Left lung (tissue), 14 donors: ENCODE measurements around the gene CDH2. TPM values are rescaled to one million over a fixed set of nuclear protein-coding genes. Genes with fewer than 3 reads are reported as not detected.

Experiments used
- ATAC-seq: fragments of 200-7000 bp; cut with Tn5 transposase; one replicate; pipeline ENCODE4 v1.9.1; 2020; ENCODE audit warnings: moderate library complexity
- DNase-seq, 4 donors: peaks; one replicate each; pipeline ENCODE4 v3.0.0-alpha.2; 2013 to 2020
- H3K27ac ChIP-seq, 2 donors: fragments of 200-600 bp; sonication (generic) in 1 of 2; one replicate each; pipeline versions ENCODE4 v1.5.0 to v1.8.0; 2020 to 2021
- H3K27me3 ChIP-seq, 2 donors: fragments of 200-600 bp; sonication (generic) in 1 of 2; one replicate each; pipeline versions ENCODE4 v1.5.0 to v1.8.0; 2020 to 2021
- H3K36me3 ChIP-seq, 2 donors: fragments of 200-600 bp; sonication (generic) in 1 of 2; one replicate each; pipeline versions ENCODE4 v1.5.0 to v1.8.0; 2020 to 2021
- H3K4me1 ChIP-seq, 2 donors: fragments of 200-600 bp; one replicate each; pipeline ENCODE4 v1.8.0; 2021
- H3K4me3 ChIP-seq, 2 donors: fragments of 200-600 bp; sonication (generic) in 1 of 2; one replicate each; pipeline versions ENCODE4 v1.5.0 to v1.8.0; 2020 to 2021; ENCODE audit warnings: mild to moderate bottlenecking in 1 of 2
- H3K9me3 ChIP-seq, 2 donors: fragments of 200-600 bp; sonication (generic) in 1 of 2; one replicate each; pipeline versions ENCODE4 v1.5.0 to v1.8.0; 2020 to 2021
- intact Hi-C, 2 donors: fragments of 100-400 bp; cut with DNase I; formaldehyde crosslinking; loops; one replicate each; pipeline versions ENCODE4 v1.11.2 to v1.14.2; 2022
- long read RNA-seq, 12 donors: library from polyadenylated mRNA in 2 of 12; unstranded in 2 of 12; transcript quantifications; one replicate each; pipeline ENCODE4 v2.0.0 and lab custom pipeline, GENCODE V29; 2019 to 2026
- polyA plus RNA-seq, 6 donors: library from polyadenylated mRNA; unstranded; fragments of 120-200 nt; gene quantifications; one replicate each; pipeline ENCODE4 v1.2.1, GENCODE V29; 2013; ENCODE audit not compliant: insufficient read length in 6 of 6
- total RNA-seq, 2 donors: library from RNA; stranded (reverse); fragmentation: NEBNext Ultra II Directional; extraction: Animal tissue kit (Norgen Biotek cat#: 25700); gene quantifications; one replicate each; pipeline ENCODE4 v1.2.1, GENCODE V29; 2021
- TF ChIP-seq, protein P1 (sequence below), 2 donors: fragments of 200-600 bp; sonication (generic) in 1 of 2; IDR thresholded peaks; one replicate each; pipeline versions ENCODE4 v1.5.0 to v1.8.0; 2021; ENCODE audit warnings: antibody characterized with exemption in 2 of 2
- donor health status: DM: no; HTN: yes; CAD: no.
- donor health status: DM: no; HTN: no; CAD: no.

CDH2 gene
- total RNA-seq (10 to 100 TPM in 1 of 2 donors, 1 to 10 TPM in 1; 1.6 to 15.0 TPM), polyA plus RNA-seq (1 to 10 TPM; 5.6 to 9.5 (median 7.0) TPM)
- long read RNA-seq, donor 1 = 0 reads
- long read RNA-seq, donor 2 = 0 reads
- long read RNA-seq, donor 3, full-length matches to known transcripts = 1 of 1 reads
- long read RNA-seq, donor 3, partial matches to known transcripts = 0 of 1 reads
- long read RNA-seq, donor 3, other reads (novel, unspliced or antisense) = 0 of 1 reads
- long read RNA-seq, donor 4 = 0 reads
- long read RNA-seq, donor 5 = 0 reads
- long read RNA-seq, donor 6 = 0 reads
- long read RNA-seq, donor 7, full-length matches to known transcripts = 1 of 1 reads
- long read RNA-seq, donor 7, partial matches to known transcripts = 0 of 1 reads
- long read RNA-seq, donor 7, other reads (novel, unspliced or antisense) = 0 of 1 reads
- long read RNA-seq, donor 8 = 0 reads
- long read RNA-seq, donor 9 = 0 reads
- long read RNA-seq, donor 10 = 0 reads
- long read RNA-seq, donor 11 = 0 reads
- long read RNA-seq, donor 12 = 0 reads

- DNase-seq = peak; percentile 36 to 79 (median 58)
- Histone ChIP-seq H3K4me3 (peak within 1 kb of the TSS; percentile 41 to 45), H3K9me3 (no peaks in the 10 kb centered on the region), H3K36me3 (no peaks in the 10 kb centered on the region), H3K4me1 (peaks cover 6 to 16% of the 10 kb centered on the region in 2 donors), H3K27ac (no peak within 1 kb of the TSS), H3K27me3 (peaks cover 47 to 79% of the 10 kb centered on the region in 2 donors)
- peak; percentile 70 for ATAC-seq
- intact Hi-C loops = no loop called here
- TF ChIP-seq, protein P1, sequence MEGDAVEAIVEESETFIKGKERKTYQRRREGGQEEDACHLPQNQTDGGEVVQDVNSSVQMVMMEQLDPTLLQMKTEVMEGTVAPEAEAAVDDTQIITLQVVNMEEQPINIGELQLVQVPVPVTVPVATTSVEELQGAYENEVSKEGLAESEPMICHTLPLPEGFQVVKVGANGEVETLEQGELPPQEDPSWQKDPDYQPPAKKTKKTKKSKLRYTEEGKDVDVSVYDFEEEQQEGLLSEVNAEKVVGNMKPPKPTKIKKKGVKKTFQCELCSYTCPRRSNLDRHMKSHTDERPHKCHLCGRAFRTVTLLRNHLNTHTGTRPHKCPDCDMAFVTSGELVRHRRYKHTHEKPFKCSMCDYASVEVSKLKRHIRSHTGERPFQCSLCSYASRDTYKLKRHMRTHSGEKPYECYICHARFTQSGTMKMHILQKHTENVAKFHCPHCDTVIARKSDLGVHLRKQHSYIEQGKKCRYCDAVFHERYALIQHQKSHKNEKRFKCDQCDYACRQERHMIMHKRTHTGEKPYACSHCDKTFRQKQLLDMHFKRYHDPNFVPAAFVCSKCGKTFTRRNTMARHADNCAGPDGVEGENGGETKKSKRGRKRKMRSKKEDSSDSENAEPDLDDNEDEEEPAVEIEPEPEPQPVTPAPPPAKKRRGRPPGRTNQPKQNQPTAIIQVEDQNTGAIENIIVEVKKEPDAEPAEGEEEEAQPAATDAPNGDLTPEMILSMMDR (IDR thresholded peaks at IDR 0.05) = no peak
Observed at GRCh38 chr18:28176948-28177827, at the start of gene CDH2. Gene CDH2 (minus strand): TSS chr18:28177130. CDS start chr18:28177022, 108 bp downstream.

DNA sequence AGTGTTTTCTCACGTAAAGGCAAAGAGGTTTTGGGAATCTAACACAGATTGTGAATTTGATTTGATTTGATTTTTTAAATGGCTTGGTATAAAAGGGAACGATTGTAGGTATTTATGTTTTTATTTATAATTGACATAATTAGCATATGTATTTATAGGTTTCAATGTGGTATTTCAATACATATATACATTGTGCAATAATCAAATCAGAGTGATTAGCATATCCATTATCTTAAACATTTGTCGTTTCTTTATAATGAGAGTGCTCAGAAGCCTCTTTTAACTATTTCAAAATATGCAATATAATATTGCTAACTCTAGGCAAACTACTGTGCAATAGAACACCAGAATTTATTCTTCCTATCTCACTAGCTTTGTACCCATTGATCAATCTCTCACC, 35.1 kb upstream of the CDH2 start:
- Histone ChIP-seq H3K4me1 (no peaks in the 10 kb centered on the region), H3K36me3 (no peaks in the 10 kb centered on the region), H3K27me3 (no peaks in the 10 kb centered on the region), H3K9me3 (no peaks in the 10 kb centered on the region), H3K27ac (no peak overlapping the region), H3K4me3 (no peak overlapping the region)
- no peak for DNase-seq
- TF ChIP-seq, protein P1 (IDR thresholded peaks at IDR 0.05) = no peak
- ATAC-seq = no peak
- intact Hi-C loops = no loop called here

- Histone ChIP-seq H3K4me1 (no peaks in the 10 kb centered on the region), H3K36me3 (no peaks in the 10 kb centered on the region), H3K27me3 (no peaks in the 10 kb centered on the region), H3K4me3 (no peak overlapping the region), H3K27ac (no peak overlapping the region), H3K9me3 (no peaks in the 10 kb centered on the region)
- no peak for ATAC-seq
- intact Hi-C loops = no loop called here
- TF ChIP-seq, protein P1 (IDR thresholded peaks at IDR 0.05) = no peak
- no peak for DNase-seq
Observed at GRCh38 chr18:28208712-28209265, 31.9 kb upstream of the CDH2 start.

GRCh38 chr18:28208268-28208667, 31.3 kb upstream of the CDH2 start:
- intact Hi-C loops = no loop called here
- no peaks in the 10 kb centered on the region for H3K36me3 ChIP-seq
- no peak for ATAC-seq

More at GRCh38 chr18:28208268-28208667, 31.3 kb upstream of the CDH2 start:
- Histone ChIP-seq H3K9me3 (no peaks in the 10 kb centered on the region), H3K4me1 (no peaks in the 10 kb centered on the region), H3K27ac (no peak overlapping the region), H3K27me3 (no peaks in the 10 kb centered on the region), H3K4me3 (no peak overlapping the region)
- DNase-seq = no peak
- TF ChIP-seq, protein P1 (IDR thresholded peaks at IDR 0.05) = no peak
